Lower leg skin (tissue), 3 donors: ENCODE data around the gene CYP2D6.

Experiments
- POLR2A ChIP-seq, 2 donors: fragments of 450-650 bp; IDR thresholded peaks; one replicate each; pipeline ENCODE4 v1.6.1; 2016 to 2017; ENCODE audit warnings: antibody characterized with exemption in 2 of 2, mild to moderate bottlenecking in 1 of 2, moderate library complexity in 1 of 2
- TF ChIP-seq, protein P1 (sequence below), 3 donors: fragments of 450-650 bp; IDR thresholded peaks; one replicate each; pipeline ENCODE4 v1.5.1; 2016; ENCODE audit warnings: antibody characterized with exemption in 3 of 3, mild to moderate bottlenecking in 3 of 3, moderate library complexity in 2 of 3

DNA sequence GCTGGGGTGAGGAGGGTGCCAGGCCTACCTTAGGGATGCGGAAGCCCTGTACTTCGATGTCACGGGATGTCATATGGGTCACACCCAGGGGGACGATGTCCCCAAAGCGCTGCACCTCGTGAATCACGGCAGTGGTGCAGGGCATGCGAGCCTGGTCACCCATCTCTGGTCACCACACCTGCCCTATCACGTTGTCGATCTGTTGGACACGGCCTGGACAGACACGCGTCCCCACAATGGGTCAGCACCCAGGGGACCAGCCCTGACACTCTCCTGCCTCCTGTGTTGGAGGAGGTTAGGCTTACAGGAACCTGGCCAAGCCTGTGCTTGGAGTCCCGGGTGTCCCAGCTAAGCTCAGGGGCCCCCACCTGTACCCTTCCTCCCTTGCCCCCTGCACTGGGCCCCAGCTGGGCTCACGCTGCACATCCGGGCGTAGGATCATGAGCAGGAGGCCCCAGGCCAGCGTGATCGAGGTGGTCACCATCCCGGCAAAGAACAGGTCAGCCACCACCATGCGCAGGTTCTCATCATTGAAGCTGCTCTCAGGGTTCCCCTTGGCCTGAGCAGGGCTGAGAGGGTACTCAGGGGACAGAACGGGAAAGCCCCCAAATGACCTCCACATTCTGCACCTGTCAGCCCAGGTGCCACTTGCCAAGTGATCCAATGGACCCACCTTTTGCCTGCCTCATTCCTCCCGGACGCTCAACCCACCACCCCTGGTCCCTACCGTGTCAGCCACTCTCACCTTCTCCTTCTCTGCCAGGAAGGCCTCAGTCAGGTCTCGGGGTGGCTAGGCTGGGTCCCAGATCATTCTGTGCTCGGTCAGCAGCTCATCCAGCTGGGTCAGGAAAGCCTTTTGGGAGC, 20.3 kb upstream of the CYP2D6 start:
- no peak for TF ChIP-seq POLR2A (IDR thresholded peaks at IDR 0.05)
- TF ChIP-seq, protein P1, sequence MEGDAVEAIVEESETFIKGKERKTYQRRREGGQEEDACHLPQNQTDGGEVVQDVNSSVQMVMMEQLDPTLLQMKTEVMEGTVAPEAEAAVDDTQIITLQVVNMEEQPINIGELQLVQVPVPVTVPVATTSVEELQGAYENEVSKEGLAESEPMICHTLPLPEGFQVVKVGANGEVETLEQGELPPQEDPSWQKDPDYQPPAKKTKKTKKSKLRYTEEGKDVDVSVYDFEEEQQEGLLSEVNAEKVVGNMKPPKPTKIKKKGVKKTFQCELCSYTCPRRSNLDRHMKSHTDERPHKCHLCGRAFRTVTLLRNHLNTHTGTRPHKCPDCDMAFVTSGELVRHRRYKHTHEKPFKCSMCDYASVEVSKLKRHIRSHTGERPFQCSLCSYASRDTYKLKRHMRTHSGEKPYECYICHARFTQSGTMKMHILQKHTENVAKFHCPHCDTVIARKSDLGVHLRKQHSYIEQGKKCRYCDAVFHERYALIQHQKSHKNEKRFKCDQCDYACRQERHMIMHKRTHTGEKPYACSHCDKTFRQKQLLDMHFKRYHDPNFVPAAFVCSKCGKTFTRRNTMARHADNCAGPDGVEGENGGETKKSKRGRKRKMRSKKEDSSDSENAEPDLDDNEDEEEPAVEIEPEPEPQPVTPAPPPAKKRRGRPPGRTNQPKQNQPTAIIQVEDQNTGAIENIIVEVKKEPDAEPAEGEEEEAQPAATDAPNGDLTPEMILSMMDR (IDR thresholded peaks at IDR 0.05) = no peak
